Frontal cortex (tissue), 4 donors: Measurements from ENCODE around the gene PHLPP2. TPM values are rescaled to one million over a fixed set of nuclear protein-coding genes. Genes with fewer than 3 reads are reported as not detected.
"Not testable (repeated sequence)": the region's sequence is repeated elsewhere in the genome, so short reads cannot be mapped to it uniquely, and the experiment has no call there.

ENCODE experiments used
- DNase-seq, 2 donors: peaks; one replicate each; pipeline ENCODE4 v3.0.0; 2012; ENCODE audit warnings: low spot score in 2 of 2
- FAIRE-seq: peaks from 2 replicates; lab custom pipeline; 2012; peaks lifted over from hg19 to GRCh38; lab: Jason Lieb, UNC
- total RNA-seq: library from RNA; depleted of rRNA; stranded (reverse); fragments of >200 nt; gene quantifications from one replicate; pipeline ENCODE4 v1.2.3, GENCODE V29; 2014
- donor health status: control.
- donor health status: control.
- donor health status: control.

Gene PHLPP2
- total RNA-seq, 1 donor from 2014 or later, result 26.9 TPM

DNA sequence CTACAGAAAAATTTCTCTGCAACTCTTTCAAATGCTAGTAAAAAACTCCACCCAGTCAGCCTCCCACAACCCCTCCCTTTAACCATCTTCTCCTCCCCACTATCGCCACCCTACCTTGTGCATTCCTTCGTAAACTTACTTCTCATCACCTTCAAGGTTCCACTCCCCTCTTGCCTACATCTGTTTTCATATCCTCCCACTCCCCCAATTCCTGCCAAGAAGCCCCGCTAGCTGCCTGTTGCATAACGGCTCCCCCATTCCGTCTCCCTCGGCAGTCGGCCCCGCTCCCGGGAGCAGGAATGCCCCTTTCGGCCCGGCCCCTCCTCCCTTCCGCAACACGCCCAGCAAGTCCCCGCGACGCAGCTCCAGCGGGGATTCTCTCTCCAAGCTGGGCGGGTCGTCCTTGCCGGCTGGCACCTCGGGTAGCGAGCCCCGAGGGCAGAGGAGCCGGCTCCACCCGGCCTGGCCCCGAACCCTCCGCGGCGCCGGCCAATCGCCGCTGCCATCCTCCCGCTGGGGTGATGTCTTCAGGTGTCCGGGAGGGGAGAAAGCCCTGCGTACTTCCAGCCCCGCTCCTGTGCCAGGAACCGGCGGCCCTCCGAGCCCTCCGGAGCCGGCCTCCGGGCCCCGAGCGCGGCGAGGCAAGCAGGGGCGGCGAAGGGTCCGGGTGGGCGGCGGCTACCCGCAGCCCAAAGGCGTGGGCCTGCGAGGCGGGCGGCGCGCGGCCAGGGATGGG lies 1.5 kb downstream of the PHLPP2 start:
- DNase-seq (peak; percentile 49 to 51), FAIRE-seq (no peak)

- DNase-seq (no peak), FAIRE-seq (no peak)
These were observed 3.3 kb downstream of the PHLPP2 start for GRCh38 chr16:71721066-71721740.

- FAIRE-seq, result no peak
These were observed 12.0 kb downstream of the PHLPP2 start for GRCh38 chr16:71712501-71712900.

GRCh38 chr16:71711789-71712188 lies 12.7 kb downstream of the PHLPP2 start:
- DNase-seq (no peak), FAIRE-seq (no peak)

More at GRCh38 chr16:71712501-71712900, 12.0 kb downstream of the PHLPP2 start:
- no peak for DNase-seq

DNA sequence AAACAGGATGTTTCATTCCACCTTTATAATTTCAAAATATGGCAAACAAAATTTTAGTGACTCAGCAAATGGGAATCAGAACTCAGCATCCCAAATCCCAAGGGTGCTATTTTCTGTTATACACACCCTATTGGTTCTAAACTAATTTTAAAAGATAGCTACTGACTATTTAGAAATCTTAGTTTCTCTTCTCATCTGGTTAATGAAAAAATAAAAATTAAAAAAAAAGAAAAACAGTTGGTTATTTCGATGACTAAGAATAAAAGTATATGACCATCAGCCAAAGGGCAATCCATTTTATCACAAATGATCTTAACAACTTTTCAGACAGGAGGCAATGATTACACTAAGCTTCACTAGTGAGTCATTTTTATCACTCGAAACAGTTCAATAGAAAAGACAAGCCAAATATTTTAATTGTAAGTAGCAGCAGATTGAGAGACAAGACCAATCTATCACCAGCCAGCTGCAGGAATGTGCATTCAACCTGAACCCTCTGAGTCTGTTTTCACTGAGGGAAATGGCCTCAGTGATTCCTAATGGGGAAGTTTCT lies 15.2 kb downstream of the PHLPP2 start:
- FAIRE-seq, result no peak
- DNase-seq, result no peak

DNA sequence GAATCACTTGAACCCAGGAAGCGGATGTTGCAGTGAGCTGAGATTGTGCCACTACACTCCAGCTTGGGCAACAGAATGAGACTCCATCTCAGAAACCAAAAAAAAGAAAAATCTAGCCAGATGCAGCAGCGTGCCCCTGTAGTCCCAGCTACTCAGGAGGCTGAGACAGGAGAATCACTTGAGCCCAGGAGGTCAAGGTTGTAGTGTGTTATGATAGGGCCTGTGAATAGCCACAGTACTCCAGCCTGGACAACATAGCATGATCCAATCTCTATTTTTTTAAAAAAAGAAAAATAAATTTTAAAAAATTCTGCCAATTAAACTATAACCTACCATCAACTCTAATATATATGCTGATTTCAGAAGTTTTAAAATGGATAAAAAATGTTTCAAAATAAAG lies 15.8 kb downstream of the PHLPP2 start:
- no peak for DNase-seq
- FAIRE-seq, result no peak

- FAIRE-seq (no peak), DNase-seq (no peak)
These were observed 17.3 kb downstream of the PHLPP2 start for GRCh38 chr16:71707199-71707598.

GRCh38 chr16:71706046-71706445 lies 18.5 kb downstream of the PHLPP2 start:
- DNase-seq (no peak), FAIRE-seq (no peak)

DNA sequence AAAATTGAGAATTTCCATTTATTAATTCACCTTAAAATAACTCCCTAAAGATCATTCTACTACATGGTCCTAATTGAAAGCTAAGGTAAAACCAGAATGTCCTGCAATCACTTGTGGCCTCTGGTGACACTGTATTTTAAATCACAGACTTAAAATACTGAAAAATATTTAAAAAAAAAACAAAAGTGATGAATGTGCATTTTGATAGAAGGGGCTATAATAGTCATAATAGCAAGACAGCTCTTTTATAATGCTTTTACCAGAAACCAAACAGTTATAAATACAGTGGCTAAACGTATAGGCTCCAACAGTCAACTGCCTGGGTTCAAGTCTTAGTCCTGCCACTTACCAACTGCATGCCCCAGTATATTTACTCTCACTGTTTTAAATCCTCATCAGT lies 21.2 kb downstream of the PHLPP2 start:
- DNase-seq (no peak), FAIRE-seq (no peak)

DNA sequence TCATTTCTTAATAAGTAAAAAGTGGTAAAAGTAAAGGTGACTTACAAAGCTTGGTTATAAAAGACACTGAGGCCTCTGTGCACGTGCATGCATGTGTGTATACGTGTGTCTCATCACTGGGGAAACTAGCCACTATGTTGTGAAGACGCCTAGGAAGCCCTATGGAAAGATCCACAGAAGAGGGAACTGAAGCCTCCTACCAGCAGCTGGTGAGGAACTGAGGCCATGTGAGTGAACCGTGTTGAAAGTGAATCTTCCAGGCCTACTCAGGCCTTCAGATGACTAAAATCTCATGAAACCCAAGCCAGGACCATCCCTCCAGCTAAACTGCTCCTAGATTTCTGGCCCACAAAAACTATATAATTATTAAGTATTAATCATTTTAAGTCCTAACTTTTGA lies 23.7 kb downstream of the PHLPP2 start:
- FAIRE-seq, result no peak
- DNase-seq, result no peak

- FAIRE-seq (no peak), DNase-seq (no peak)
These were observed 26.0 kb downstream of the PHLPP2 start for GRCh38 chr16:71698491-71698890.

DNA sequence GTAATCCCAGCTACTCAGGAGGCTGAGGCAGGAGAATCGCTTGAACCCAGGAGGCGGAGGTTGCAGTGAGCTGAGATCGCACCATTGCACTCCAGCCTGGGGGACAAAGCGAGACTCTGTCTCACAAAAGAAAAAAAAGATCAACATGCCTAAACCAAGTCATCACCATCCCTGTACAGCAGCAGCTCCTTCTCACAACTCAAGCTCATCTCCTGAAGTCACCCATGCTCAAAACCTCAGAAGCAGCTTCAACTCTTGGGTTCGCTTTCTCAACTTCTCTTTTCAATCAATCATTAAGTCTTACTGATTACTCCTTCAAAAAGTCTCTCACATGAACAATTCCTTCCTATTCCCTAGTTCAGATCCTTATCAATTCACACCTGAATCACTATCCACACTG lies 31.3 kb downstream of the PHLPP2 start:
- DNase-seq (no peak), FAIRE-seq (no peak)

DNA sequence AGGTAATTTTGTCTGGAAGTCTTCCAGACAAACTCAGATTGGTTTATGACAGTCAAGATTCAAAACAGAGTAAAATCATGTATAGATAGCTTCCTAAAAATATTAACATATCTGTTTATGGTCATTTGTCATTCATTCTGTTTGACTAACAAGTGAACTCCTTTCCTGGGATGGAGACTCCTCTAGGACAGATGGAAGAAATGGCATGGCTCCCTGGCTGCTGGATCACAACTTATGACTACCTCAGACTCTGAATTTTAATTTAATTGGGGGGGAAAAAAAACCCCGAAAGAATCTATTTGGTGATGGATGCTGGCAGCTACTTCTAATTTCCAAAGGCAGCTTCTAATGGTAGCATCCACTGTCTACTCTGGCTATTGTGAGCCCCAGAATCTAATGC lies 34.6 kb downstream of the PHLPP2 start:
- DNase-seq (no peak), FAIRE-seq (no peak)

- no peak for FAIRE-seq
These were observed 36.6 kb downstream of the PHLPP2 start for GRCh38 chr16:71687861-71688260.

DNA sequence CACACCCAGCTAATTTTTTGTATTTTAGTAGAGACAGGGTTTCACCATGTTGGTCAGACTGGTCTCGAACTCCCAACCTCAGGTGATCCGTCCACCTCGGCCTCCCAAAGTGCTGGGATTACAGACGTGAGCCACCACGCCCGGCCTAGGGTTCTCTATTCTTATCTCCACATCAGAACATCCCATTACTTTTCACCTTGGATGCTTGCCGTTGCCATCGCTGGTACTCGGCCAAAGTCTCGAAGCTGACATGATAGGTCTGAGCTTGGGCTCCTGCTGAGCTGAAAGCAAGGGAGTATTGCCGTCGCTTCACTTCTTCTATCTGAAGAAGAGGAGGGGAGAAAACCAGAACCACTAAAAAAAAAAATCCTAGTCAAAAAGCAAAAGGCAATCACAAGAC lies 40.2 kb downstream of the PHLPP2 start:
- not testable (repeated sequence) for DNase-seq, FAIRE-seq

More at GRCh38 chr16:71687861-71688260, 36.6 kb downstream of the PHLPP2 start:
- DNase-seq, result no peak

DNA sequence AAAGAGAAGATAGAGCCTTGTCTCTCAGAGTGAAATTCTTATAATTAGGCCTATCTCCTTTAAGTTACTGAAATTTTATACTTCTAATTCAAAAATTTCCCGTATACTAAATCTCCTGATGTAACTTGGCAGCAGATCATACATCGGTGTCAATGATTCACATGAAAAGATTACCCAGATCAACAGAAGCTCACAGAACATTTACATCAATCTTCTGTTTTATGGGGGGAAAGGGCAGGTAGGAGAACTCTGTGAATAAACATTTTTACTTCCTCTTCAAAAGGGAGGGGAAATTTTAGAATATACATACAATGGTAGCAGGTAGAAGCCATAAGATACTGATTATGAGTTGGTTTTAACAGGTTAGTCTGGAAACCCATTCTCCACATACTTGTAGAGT lies 43.1 kb downstream of the PHLPP2 start:
- FAIRE-seq, result no peak
- DNase-seq, result no peak

- no peak for DNase-seq
- no peak for FAIRE-seq
These were observed 48.3 kb downstream of the PHLPP2 start for GRCh38 chr16:71676236-71676635.

GRCh38 chr16:71675380-71675779 lies 49.1 kb downstream of the PHLPP2 start:
- FAIRE-seq, result no peak

GRCh38 chr16:71674229-71674628 lies 50.3 kb downstream of the PHLPP2 start:
- FAIRE-seq, result no peak
- DNase-seq, result no peak

More at GRCh38 chr16:71675380-71675779, 49.1 kb downstream of the PHLPP2 start:
- DNase-seq, result no peak

GRCh38 chr16:71673582-71673973 lies 50.9 kb downstream of the PHLPP2 start:
- DNase-seq, result no peak
- FAIRE-seq, result no peak
